ENCODE measurements around the gene HPS4. TPM values are rescaled to one million over a fixed set of nuclear protein-coding genes. Genes with fewer than 3 reads are reported as not detected.

Gene HPS4
- total RNA-seq, 1 experiment from 2014 or later: 35.4 TPM

DNA sequence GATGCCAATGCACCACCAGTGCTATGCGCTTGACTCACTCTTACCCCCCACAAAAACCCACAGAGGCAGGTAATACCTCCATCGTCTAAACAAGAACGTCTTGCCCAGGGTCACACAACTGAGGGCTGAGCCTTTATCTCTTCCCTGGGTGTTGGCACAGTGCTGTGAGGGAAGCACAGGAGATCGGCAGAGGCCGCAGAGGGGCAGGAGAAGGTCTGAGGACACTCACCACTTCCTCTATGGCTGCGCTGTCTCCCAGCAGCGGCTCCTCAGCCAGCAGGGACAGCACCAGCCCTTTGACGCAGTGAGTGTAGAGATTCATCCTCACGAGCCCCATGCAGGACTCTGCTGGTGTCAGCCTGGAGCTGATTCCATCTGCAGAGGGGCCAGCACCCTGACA lies 19.9 kb downstream of the HPS4 start:
- no peaks in the 10 kb centered on the region for H3K27me3 ChIP-seq (ENCODE audit: insufficient read depth, low read length)
- peaks cover 4% of the 10 kb centered on the region; the same call in 1 of the 2 replicates for H4K20me1 ChIP-seq (ENCODE audit: insufficient read depth)
- no peak for TF ChIP-seq POLR2A (IDR thresholded peaks at IDR 0.05; ENCODE audit: borderline replicate concordance, extremely low read depth, insufficient read depth, insufficient read length)
- no peak for TF ChIP-seq ELF1 (IDR thresholded peaks at IDR 0.05; ENCODE audit: borderline replicate concordance, low read depth)
- TF ChIP-seq, protein P1, sequence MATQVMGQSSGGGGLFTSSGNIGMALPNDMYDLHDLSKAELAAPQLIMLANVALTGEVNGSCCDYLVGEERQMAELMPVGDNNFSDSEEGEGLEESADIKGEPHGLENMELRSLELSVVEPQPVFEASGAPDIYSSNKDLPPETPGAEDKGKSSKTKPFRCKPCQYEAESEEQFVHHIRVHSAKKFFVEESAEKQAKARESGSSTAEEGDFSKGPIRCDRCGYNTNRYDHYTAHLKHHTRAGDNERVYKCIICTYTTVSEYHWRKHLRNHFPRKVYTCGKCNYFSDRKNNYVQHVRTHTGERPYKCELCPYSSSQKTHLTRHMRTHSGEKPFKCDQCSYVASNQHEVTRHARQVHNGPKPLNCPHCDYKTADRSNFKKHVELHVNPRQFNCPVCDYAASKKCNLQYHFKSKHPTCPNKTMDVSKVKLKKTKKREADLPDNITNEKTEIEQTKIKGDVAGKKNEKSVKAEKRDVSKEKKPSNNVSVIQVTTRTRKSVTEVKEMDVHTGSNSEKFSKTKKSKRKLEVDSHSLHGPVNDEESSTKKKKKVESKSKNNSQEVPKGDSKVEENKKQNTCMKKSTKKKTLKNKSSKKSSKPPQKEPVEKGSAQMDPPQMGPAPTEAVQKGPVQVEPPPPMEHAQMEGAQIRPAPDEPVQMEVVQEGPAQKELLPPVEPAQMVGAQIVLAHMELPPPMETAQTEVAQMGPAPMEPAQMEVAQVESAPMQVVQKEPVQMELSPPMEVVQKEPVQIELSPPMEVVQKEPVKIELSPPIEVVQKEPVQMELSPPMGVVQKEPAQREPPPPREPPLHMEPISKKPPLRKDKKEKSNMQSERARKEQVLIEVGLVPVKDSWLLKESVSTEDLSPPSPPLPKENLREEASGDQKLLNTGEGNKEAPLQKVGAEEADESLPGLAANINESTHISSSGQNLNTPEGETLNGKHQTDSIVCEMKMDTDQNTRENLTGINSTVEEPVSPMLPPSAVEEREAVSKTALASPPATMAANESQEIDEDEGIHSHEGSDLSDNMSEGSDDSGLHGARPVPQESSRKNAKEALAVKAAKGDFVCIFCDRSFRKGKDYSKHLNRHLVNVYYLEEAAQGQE (IDR thresholded peaks at IDR 0.05; ENCODE audit: low read depth): no peak
- TF ChIP-seq ZFX (IDR thresholded peaks at IDR 0.05): no peak
- TF ChIP-seq POLR2AphosphoS5 (IDR thresholded peaks at IDR 0.05; ENCODE audit: low read depth, low read length): no peak
- TF ChIP-seq EGR1 (IDR thresholded peaks at IDR 0.05; ENCODE audit: low read depth): no peak
- no peak for TF ChIP-seq YY1 (IDR thresholded peaks at IDR 0.05; ENCODE audit: extremely low read depth, insufficient replicate concordance, low read depth, low read length)
- TF ChIP-seq, protein P2, sequence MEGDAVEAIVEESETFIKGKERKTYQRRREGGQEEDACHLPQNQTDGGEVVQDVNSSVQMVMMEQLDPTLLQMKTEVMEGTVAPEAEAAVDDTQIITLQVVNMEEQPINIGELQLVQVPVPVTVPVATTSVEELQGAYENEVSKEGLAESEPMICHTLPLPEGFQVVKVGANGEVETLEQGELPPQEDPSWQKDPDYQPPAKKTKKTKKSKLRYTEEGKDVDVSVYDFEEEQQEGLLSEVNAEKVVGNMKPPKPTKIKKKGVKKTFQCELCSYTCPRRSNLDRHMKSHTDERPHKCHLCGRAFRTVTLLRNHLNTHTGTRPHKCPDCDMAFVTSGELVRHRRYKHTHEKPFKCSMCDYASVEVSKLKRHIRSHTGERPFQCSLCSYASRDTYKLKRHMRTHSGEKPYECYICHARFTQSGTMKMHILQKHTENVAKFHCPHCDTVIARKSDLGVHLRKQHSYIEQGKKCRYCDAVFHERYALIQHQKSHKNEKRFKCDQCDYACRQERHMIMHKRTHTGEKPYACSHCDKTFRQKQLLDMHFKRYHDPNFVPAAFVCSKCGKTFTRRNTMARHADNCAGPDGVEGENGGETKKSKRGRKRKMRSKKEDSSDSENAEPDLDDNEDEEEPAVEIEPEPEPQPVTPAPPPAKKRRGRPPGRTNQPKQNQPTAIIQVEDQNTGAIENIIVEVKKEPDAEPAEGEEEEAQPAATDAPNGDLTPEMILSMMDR (IDR thresholded peaks at IDR 0.05 in 2 of 3, conservative IDR thresholded peaks at IDR 0.05 in 1 of 3; ENCODE audit: borderline replicate concordance in 1 of 3, insufficient read depth in 1 of 3, low read depth in 2 of 3, low read length in 2 of 3): no peak
- TF ChIP-seq JUND (IDR thresholded peaks at IDR 0.05): no peak
- TF ChIP-seq SIN3A (IDR thresholded peaks at IDR 0.05; ENCODE audit: low read depth): no peak
- TF ChIP-seq FOSL1 (IDR thresholded peaks at IDR 0.05; ENCODE audit: low read depth): no peak
- RAD21 ChIA-PET (ENCODE audit: low non-redundant PET in 1 of 2, low total read pairs in 2 of 2, uncharacterized antibody in 2 of 2, unreplicated experiment in 2 of 2): no interaction called here
- no peak overlapping the region for H3K27ac ChIP-seq (ENCODE audit: low read depth, low read length)
- peaks cover 34 to 40% of the 10 kb centered on the region in 2 experiments; a peak in 3 of 4 replicates for H3K36me3 ChIP-seq (ENCODE audit: control insufficient read depth in 1 of 2, insufficient read depth in 2 of 2, low read length in 2 of 2)
- H3K4me1 ChIP-seq (ENCODE audit: control insufficient read depth in 1 of 2, insufficient read depth in 2 of 2, low read length in 2 of 2): peaks cover 0 to 7% of the 10 kb centered on the region in 2 experiments; a peak in 3 of 4 replicates
- BruUV-seq (replicated peaks): no TSS peak
- no peak overlapping the region for H3K4me3 ChIP-seq (replicated peaks in 1 of 2; ENCODE audit: low read depth in 1 of 2, low read length in 2 of 2)
- no peak overlapping the region for H3K4me2 ChIP-seq (ENCODE audit: low read length)
- POLR2A ChIA-PET: no interaction called here
- no peak for ATAC-seq
- H3K79me2 ChIP-seq (ENCODE audit: insufficient read depth, low read length): peaks cover 14% of the 10 kb centered on the region
- intact Hi-C loops (cut with micrococcal nuclease): no loop called here
- CTCF ChIA-PET: interaction anchor here (1.4 kb wide), 1 partner anchor 69 kb away, joined by 4 read pairs; no protein-coding TSS in a partner anchor
- H3K9me3 ChIP-seq (ENCODE audit: control insufficient read depth in 1 of 2, insufficient read depth in 1 of 2, low read depth in 1 of 2, low read length in 2 of 2): no peaks in the 10 kb centered on the region
- no peaks in the 10 kb centered on the region for H3K9me2 ChIP-seq (ENCODE audit: insufficient read depth)
- DNase-seq (ENCODE audit: low read depth, low spot score): no peak
- no peak overlapping the region for H3K9ac ChIP-seq (ENCODE audit: low read length)
- H2AFZ ChIP-seq (ENCODE audit: low read depth, low read length, poor library complexity, severe bottlenecking): no peak overlapping the region
